ENCODE measurements around the gene PUS1. TPM values are rescaled to one million over a fixed set of nuclear protein-coding genes. Genes with fewer than 3 reads are reported as not detected.

The PUS1 gene
- total RNA-seq, 2 experiments from 2014 or later: 43.5 to 78.3 TPM

- intact Hi-C loops (cut with micrococcal nuclease; ENCODE audit: unreplicated experiment): no loop called here
- no peak for TF ChIP-seq CTCF (conservative IDR thresholded peaks at IDR 0.05; ENCODE audit: low read length)
- Histone ChIP-seq H2AFZ (ENCODE audit: low read length) (no peak overlapping the region), H3K4me1 (ENCODE audit: insufficient read depth, low read length, poor library complexity, severe bottlenecking) (no peaks in the 10 kb centered on the region), H3K36me3 (ENCODE audit: insufficient read depth, low read length) (peaks cover 57% of the 10 kb centered on the region), H3K9me2 (ENCODE audit: insufficient read depth, low read length) (no peaks in the 10 kb centered on the region), H3K9me3 (ENCODE audit: low read length) (no peaks in the 10 kb centered on the region), H3K4me3 (ENCODE audit: low read depth, low read length, poor library complexity, severe bottlenecking) (no peak overlapping the region), H3K4me2 (ENCODE audit: low read length) (no peak overlapping the region), H4K20me1 (ENCODE audit: insufficient read depth, low read length) (0 out of 2 replicates have a peak, but pooled peaks cover 4% of the 10 kb centered on the region), H3K27ac (ENCODE audit: low read depth, low read length, poor library complexity, severe bottlenecking) (no peak overlapping the region), H3K79me2 (ENCODE audit: insufficient read depth, low read depth, low read length) (no peaks in the 10 kb centered on the region)
- POLR2A ChIA-PET: no interaction called here
- BruUV-seq (replicated peaks): no TSS peak
- CTCF ChIA-PET (ENCODE audit: unreplicated experiment): no interaction called here
- DNase-seq (ENCODE audit: low spot score): no peak
These were observed 65.5 kb downstream of the PUS1 start for GRCh38 chr12:131994589-131994988.

Small RNA genes within 50 kb of the gene (small RNA-seq; reads per million reads assigned to genes)
- gene AC131009.3: not detected

Other genes starting within 250 kb of the PUS1 start
- 54.0 and 58.8 TPM in 2 replicates for gene SFSWAP, start 218.2 kb upstream of the PUS1 start, total RNA-seq (2014; rRNA removed; shearing (Covaris generic))
- 83.8 and 87.1 TPM in 2 replicates for gene SFSWAP, start 218.2 kb upstream of the PUS1 start, total RNA-seq (2022)
- not detected in 2 replicates for gene MMP17, start 100.9 kb upstream of the PUS1 start, total RNA-seq (2014; rRNA removed; shearing (Covaris generic))
- not detected in 2 replicates for gene MMP17, start 100.9 kb upstream of the PUS1 start, total RNA-seq (2022)
- gene ULK1, start 34.7 kb upstream of the PUS1 start, total RNA-seq (2014; rRNA removed; shearing (Covaris generic)): 1.9 and 4.3 TPM in 2 replicates
- gene ULK1, start 34.7 kb upstream of the PUS1 start, total RNA-seq (2022): 15.5 and 15.6 TPM in 2 replicates
- 13.5 and 20.7 TPM in 2 replicates for gene EP400, start 20.7 kb downstream of the PUS1 start, total RNA-seq (2014; rRNA removed; shearing (Covaris generic))
- gene EP400, start 20.7 kb downstream of the PUS1 start, total RNA-seq (2022): 56.2 and 59.7 TPM in 2 replicates
- 46.2 and 47.1 TPM in 2 replicates for gene DDX51, start 215.0 kb downstream of the PUS1 start, total RNA-seq (2014; rRNA removed; shearing (Covaris generic))
- gene DDX51, start 215.0 kb downstream of the PUS1 start, total RNA-seq (2022): 63.1 and 63.5 TPM in 2 replicates
- 25.0 and 31.0 TPM in 2 replicates for gene NOC4L, start 215.2 kb downstream of the PUS1 start, total RNA-seq (2014; rRNA removed; shearing (Covaris generic))
- gene NOC4L, start 215.2 kb downstream of the PUS1 start, total RNA-seq (2022): 43.7 and 47.6 TPM in 2 replicates